ENCODE results near the gene FMNL3.
A peak's percentile ranks its signal among the peaks of the same experiment; 100 is the strongest.

The FMNL3 gene

GRCh38 chr12:49669796-49670195 lies 37.4 kb downstream of the FMNL3 start:
- no peak for TF ChIP-seq CTCF (conservative IDR thresholded peaks at IDR 0.05; ENCODE audit: control insufficient read depth, insufficient read depth, low read depth, low read length)
- no peak for DNase-seq (ENCODE audit: low read depth)
- no peak overlapping the region for H3K4me3 ChIP-seq (ENCODE audit: control insufficient read depth, low read depth, low read length)

- peak; percentile 52 for DNase-seq (ENCODE audit: low read depth)
- no peak for TF ChIP-seq CTCF (conservative IDR thresholded peaks at IDR 0.05; ENCODE audit: control insufficient read depth, insufficient read depth, low read depth, low read length)
- no peak overlapping the region for H3K4me3 ChIP-seq (ENCODE audit: control insufficient read depth, low read depth, low read length)
Measured at GRCh38 chr12:49667325-49668090, 39.7 kb downstream of the FMNL3 start.

- TF ChIP-seq CTCF (conservative IDR thresholded peaks at IDR 0.05; ENCODE audit: control insufficient read depth, insufficient read depth, low read depth, low read length) = no peak
- H3K4me3 ChIP-seq (ENCODE audit: control insufficient read depth, low read depth, low read length) = no peak overlapping the region
- no peak for DNase-seq (ENCODE audit: low read depth)
Measured at GRCh38 chr12:49666176-49666575, 41.0 kb downstream of the FMNL3 start.

- DNase-seq (ENCODE audit: low read depth) = no peak
- H3K4me3 ChIP-seq (ENCODE audit: control insufficient read depth, low read depth, low read length) = no peak overlapping the region
- no peak for TF ChIP-seq CTCF (conservative IDR thresholded peaks at IDR 0.05; ENCODE audit: control insufficient read depth, insufficient read depth, low read depth, low read length)
Measured at GRCh38 chr12:49665384-49665783, 41.8 kb downstream of the FMNL3 start.

- no peak for DNase-seq (ENCODE audit: low read depth)
- no peak for TF ChIP-seq CTCF (conservative IDR thresholded peaks at IDR 0.05; ENCODE audit: control insufficient read depth, insufficient read depth, low read depth, low read length)
- no peak overlapping the region for H3K4me3 ChIP-seq (ENCODE audit: control insufficient read depth, low read depth, low read length)
Measured at GRCh38 chr12:49664591-49665239, 42.5 kb downstream of the FMNL3 start.

GRCh38 chr12:49664167-49664566 lies 43.0 kb downstream of the FMNL3 start:
- TF ChIP-seq CTCF (conservative IDR thresholded peaks at IDR 0.05; ENCODE audit: control insufficient read depth, insufficient read depth, low read depth, low read length) = no peak
- no peak for DNase-seq (ENCODE audit: low read depth)
- no peak overlapping the region for H3K4me3 ChIP-seq (ENCODE audit: control insufficient read depth, low read depth, low read length)

All from fibroblast of mammary gland (primary cell).